NCI-H460 (cell line): ENCODE results near the gene ZNF730. TPM values are rescaled to one million over a fixed set of nuclear protein-coding genes. Genes with fewer than 3 reads are reported as not detected.
"Not testable (repeated sequence)": the region's sequence is repeated elsewhere in the genome, so short reads cannot be mapped to it uniquely, and the experiment has no call there.

Source experiments
- DNase-seq: peaks from one replicate; pipeline ENCODE4 v3.0.0-alpha.2; 2016; ENCODE audit warnings: low read depth; ENCODE audit errors: extremely low read depth
- polyA plus RNA-seq: library from polyadenylated mRNA; depleted of rRNA; stranded (reverse); fragments of >200 nt; gene quantifications from 2 replicates; pipeline ENCODE4 v1.2.3, GENCODE V29; 2014; cell fraction: nucleus; rRNA removed
- total RNA-seq: library from RNA; depleted of rRNA; stranded (reverse); fragments of >200 nt; shearing (Covaris generic); gene quantifications from 2 replicates; pipeline ENCODE4 v1.2.3, GENCODE V29; 2014; rRNA removed

The ZNF730 gene
- not detected in 2 replicates for total RNA-seq
- polyA plus RNA-seq, result not detected in 2 replicates

- DNase-seq, result no peak
These were observed at the start of gene ZNF730 for GRCh38 chr19:23116802-23117571. Gene ZNF730 (plus strand): TSS chr19:23117025. CDS start chr19:23117174, 149 bp downstream.

- DNase-seq, result no peak
These were observed 46.3 kb upstream of the ZNF730 start for GRCh38 chr19:23070353-23071146.

GRCh38 chr19:23071147-23071511, 45.7 kb upstream of the ZNF730 start:
- no peak for DNase-seq

- DNase-seq, result no peak
These were observed 41.6 kb upstream of the ZNF730 start for GRCh38 chr19:23075031-23075733.

GRCh38 chr19:23077776-23078175, 39.0 kb upstream of the ZNF730 start:
- DNase-seq, result not testable (repeated sequence)

- no peak for DNase-seq
These were observed 23.0 kb upstream of the ZNF730 start for GRCh38 chr19:23093832-23094231.

- no peak for DNase-seq
These were observed 21.4 kb upstream of the ZNF730 start for GRCh38 chr19:23095418-23095817.

- DNase-seq, result no peak
These were observed 18.5 kb upstream of the ZNF730 start for GRCh38 chr19:23098286-23098685.

- DNase-seq, result no peak
These were observed 17.8 kb upstream of the ZNF730 start for GRCh38 chr19:23098988-23099387.

- DNase-seq, result no peak
These were observed 16.9 kb upstream of the ZNF730 start for GRCh38 chr19:23099966-23100365.

- DNase-seq, result no peak
These were observed 15.6 kb upstream of the ZNF730 start for GRCh38 chr19:23101241-23101640.

GRCh38 chr19:23118400-23118799, 1.6 kb downstream of the ZNF730 start:
- DNase-seq, result no peak

GRCh38 chr19:23134211-23134610, 17.4 kb downstream of the ZNF730 start:
- not testable (repeated sequence) for DNase-seq

- no peak for DNase-seq
These were observed 29.0 kb downstream of the ZNF730 start for GRCh38 chr19:23145617-23146415.

GRCh38 chr19:23160766-23161165, 43.9 kb downstream of the ZNF730 start:
- no peak for DNase-seq

GRCh38 chr19:23168286-23168685, 51.5 kb downstream of the ZNF730 start:
- DNase-seq, result not testable (repeated sequence)

- no peak for DNase-seq
These were observed 66.4 kb downstream of the ZNF730 start for GRCh38 chr19:23183251-23183650.

- no peak for DNase-seq
These were observed 73.5 kb downstream of the ZNF730 start for GRCh38 chr19:23190341-23190740.
